GM21528 (cell line): ENCODE measurements around the gene OR10G7.
"Not testable (repeated sequence)": the region's sequence is repeated elsewhere in the genome, so short reads cannot be mapped to it uniquely, and the experiment has no call there.

ENCODE experiments used
- ATAC-seq: cut with Tn5 transposase; IDR thresholded peaks from one replicate; pipeline ENCODE4 v1.9.1; 2021; ENCODE audit warnings: mild to moderate bottlenecking, moderate library complexity; ENCODE audit not compliant: unreplicated experiment, low FRiP score

Gene OR10G7

DNA sequence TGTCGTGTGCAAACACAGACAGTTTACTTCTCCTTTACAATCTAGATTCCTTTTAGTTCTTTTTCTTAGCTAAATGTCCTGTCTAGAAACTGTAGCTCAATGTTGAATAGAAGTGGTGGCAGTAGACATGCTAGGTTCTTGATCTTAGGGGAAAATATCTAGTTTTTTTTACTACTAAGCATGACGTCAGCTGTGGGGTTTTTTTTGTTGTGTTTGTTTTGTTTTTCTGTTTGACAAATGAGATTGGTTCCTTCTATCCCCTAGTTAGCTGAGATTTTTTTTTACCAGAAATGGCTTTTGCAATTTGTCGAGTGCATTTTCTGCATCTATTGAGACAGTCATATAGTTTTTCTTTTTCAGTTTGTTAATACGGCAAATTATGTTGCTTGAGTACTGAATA lies 2.3 kb upstream of the OR10G7 start:
- ATAC-seq = no peak

GRCh38 chr11:124039557-124039956 lies 1.6 kb downstream of the OR10G7 start:
- ATAC-seq = no peak

GRCh38 chr11:124036666-124037065 lies 4.5 kb downstream of the OR10G7 start:
- ATAC-seq = no peak

GRCh38 chr11:124026498-124026897 lies 14.6 kb downstream of the OR10G7 start, which contains the start of gene OR10G8:
Gene OR10G8, plus strand, starts transcription at chr11:124026798. Its CDS starts 2,825 bp downstream, at chr11:124029623.
- no peak for ATAC-seq

DNA sequence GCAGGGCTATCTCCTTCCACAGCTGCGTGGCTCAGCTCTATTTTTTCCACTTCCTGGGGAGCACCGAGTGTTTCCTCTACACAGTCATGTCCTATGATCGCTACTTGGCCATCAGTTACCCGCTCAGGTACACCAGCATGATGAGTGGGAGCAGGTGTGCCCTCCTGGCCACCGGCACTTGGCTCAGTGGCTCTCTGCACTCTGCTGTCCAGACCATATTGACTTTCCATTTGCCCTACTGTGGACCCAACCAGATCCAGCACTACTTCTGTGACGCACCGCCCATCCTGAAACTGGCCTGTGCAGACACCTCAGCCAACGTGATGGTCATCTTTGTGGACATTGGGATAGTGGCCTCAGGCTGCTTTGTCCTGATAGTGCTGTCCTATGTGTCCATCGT lies 25.3 kb downstream of the OR10G7 start:
- ATAC-seq = not testable (repeated sequence)

GRCh38 chr11:124012697-124013096 lies 28.4 kb downstream of the OR10G7 start, which contains the start of gene OR10G4:
Gene OR10G4, plus strand, starts transcription at chr11:124012997. Its CDS starts 2,578 bp downstream, at chr11:124015575.
- no peak for ATAC-seq

DNA sequence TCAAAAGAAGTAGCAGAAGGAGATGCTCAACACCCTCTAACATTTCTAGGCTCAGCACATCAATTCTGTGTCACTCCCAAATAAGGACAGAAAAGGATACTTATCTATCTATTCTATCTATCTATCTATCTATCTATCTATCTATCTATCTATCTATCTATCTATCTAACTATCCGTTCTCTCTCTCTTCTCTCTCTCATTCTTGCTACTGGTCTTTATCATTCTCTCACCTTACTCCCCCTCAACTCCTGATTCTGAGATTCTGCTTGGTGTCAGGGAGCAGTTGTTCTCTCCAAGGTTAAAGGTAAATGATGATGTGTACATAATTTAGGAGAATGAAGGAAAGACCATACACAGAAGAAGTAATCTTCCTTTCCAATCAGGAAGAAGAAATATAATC lies 46.0 kb downstream of the OR10G7 start, which contains the start of gene OR10G6:
Gene OR10G6 (minus strand): TSS at position 43 of the 400 bp plus-strand sequence. CDS start 0 bp downstream, at position 43.
- ATAC-seq = no peak
